Activated effector memory CD4-positive, alpha-beta T cell treated with Interleukin-2 at 50 U/mL for 16 hours (primary cell): ENCODE results near the gene MMP28.

Experiments used
- DNase-seq: peaks from one replicate; pipeline ENCODE4 v3.0.0-alpha.2; 2020

MMP28 gene, protein sequence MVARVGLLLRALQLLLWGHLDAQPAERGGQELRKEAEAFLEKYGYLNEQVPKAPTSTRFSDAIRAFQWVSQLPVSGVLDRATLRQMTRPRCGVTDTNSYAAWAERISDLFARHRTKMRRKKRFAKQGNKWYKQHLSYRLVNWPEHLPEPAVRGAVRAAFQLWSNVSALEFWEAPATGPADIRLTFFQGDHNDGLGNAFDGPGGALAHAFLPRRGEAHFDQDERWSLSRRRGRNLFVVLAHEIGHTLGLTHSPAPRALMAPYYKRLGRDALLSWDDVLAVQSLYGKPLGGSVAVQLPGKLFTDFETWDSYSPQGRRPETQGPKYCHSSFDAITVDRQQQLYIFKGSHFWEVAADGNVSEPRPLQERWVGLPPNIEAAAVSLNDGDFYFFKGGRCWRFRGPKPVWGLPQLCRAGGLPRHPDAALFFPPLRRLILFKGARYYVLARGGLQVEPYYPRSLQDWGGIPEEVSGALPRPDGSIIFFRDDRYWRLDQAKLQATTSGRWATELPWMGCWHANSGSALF

DNA sequence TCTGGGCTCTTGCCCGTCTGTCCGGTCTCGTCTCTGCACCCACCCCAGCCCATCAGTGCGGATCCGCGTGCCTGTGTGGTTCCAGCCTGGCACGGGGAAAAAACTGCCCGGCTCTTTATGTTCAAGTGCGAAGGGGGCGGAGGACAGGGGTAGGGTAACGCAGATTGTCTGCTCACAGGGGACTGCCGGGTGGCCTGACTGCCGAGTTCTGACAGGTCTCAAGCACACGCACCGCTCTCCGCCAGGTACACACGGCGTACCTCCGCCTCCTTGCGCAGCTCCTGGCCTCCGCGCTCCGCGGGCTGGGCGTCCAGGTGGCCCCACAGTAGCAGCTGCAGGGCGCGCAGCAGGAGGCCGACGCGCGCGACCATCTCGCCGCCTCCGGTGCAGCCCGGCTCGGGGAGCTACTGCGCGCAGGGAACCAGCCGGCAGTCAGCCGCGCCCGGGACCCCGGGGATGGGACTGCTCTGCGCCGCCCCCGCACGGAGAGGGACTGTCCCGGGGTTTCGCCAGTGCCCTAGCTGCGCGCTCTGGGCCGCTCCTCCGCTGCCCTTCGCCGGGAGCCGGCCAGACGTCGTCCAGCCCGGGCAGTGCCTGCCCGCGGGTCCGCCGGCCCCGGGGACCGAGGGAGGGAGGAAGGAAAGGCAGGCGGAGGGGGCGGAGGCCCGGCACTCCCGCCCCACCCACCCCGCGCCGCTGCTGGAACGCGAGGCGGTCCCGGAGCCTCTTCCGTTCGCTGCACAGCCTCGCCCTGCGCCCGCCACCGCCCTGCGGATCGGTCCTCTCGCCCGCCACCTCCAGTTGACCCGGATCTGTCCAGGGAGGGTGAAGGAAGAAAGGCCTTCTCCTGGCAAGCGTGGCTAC is at the start of gene MMP28:
Gene MMP28, minus strand, starts transcription at position 635 of the 864 bp plus-strand sequence. Its CDS starts 264 bp downstream, at position 371.
- DNase-seq = peak; percentile 11

DNA sequence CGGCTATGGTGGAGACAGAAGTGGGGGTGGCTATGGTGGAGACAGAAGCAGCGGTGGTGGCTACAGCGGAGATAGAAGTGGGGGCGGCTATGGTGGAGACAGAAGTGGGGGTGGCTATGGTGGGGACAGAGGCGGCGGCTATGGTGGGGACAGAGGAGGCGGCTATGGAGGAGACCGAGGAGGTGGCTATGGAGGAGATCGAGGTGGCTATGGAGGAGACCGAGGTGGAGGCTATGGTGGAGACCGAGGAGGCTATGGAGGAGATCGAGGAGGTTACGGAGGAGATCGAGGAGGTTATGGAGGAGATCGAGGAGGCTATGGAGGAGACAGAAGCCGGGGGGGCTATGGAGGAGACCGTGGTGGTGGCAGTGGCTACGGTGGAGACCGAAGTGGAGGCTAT is 49.1 kb upstream of the MMP28 start:
- no peak for DNase-seq

DNA sequence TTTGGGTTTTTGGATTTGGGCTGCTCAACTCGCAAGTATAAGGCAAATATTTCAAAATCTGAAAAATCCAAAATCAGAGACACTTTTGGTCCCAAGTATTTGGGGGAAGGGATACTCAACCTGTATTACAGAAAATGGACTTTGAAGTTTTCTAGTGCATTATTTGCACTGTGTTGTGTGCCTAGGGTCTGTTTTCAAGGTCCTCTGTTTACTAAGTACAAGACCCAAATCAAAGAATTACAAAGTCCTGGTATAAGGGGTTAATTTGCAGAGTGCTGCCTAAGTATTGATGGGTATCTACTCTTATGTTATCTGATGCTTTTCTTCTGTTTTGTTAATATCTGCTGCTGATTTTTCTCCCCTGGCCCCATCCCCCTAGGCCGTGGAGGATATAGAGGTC is 48.3 kb upstream of the MMP28 start:
- DNase-seq = no peak

DNA sequence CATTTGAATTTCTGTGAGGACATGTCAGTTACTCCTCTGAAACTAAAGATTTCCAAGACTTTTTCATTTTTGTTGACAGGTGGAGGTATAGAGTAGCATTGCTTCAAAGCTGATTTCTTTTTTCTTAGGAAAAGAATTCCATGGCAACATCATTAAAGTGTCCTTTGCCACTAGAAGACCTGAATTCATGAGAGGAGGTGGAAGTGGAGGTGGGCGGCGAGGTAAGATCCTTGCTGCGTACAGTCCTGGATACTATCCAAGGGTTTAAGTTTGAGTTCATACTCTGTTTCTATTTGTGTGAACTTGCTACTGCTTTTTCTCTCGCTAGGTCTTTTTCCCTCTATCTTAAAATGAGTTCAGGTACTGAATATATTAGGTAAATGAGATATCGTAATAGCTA is 46.8 kb upstream of the MMP28 start:
- no peak for DNase-seq

DNA sequence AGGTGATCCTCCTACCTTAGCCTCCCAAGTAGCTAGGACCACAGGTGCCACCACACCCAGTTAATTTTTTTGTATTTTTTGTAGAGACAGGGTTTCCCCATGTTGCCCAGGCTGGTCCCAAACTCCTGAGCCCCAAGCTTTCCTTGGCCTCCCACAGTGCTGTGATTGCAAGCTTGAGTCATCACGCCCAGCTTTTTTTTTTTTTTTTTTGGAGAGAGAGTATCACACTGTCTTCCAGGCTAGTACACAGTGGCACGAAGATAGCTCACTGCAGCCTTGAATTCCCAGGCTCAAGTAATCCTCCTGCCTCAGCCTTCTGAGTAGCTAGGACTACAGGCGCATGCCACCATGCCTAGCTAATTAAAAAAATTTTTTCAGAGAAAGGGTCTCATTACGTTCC is 46.1 kb upstream of the MMP28 start:
- DNase-seq = no peak

DNA sequence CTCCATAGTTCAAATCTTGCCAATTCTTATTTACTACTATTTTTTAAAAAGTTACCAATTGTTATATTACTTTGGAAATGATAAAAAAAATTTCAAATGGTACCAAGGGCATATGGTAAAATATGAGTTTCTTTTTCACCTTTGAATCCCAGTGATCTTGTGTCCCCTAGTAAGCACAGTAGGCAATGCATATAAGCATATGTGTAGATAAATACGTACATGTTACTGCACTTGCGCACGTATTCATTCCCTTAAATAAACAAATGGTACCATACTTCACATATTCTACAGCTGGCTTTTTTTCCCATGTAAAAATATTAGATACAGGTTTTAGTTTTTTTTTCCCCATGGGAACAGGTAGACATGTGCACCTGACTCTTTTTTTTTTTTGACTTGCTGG is 45.7 kb upstream of the MMP28 start:
- DNase-seq = no peak

DNA sequence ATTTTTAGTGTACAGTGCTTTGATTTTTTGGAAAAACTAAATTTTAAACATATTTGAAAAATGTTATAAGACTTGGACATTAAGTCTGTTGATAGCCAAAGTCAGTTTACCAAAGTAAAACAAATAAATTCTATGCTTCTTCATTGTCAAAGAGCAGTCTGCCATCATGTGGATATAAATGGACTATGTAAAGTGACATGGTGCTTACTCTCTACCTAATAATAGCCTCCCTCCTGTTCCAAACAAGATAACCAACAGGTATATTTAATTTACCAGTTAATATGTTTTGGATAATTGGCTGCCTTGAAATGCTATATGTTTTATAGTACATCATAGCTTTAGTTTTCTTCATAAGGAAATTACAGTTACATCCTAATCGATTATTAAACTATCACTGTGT is 29.8 kb upstream of the MMP28 start:
- no peak for DNase-seq

DNA sequence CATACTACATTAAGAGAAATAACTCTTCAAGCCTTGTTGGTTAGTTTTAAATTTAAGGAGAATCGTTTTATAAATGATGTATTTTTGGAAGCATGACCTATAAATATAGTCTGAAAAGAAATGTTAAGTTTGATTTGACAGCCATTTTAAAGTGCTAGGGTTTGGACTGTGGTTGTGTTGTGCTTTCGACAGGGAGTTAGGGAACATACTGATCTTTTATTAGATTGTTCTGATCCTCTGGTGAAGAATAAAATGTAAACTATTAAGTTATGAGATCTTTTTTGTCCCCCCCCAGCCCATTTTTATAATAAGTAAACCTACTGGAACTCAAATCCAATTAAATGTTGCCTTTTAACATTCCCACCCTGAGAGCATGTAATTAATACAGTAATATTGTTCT is 25.9 kb upstream of the MMP28 start:
- no peak for DNase-seq

DNA sequence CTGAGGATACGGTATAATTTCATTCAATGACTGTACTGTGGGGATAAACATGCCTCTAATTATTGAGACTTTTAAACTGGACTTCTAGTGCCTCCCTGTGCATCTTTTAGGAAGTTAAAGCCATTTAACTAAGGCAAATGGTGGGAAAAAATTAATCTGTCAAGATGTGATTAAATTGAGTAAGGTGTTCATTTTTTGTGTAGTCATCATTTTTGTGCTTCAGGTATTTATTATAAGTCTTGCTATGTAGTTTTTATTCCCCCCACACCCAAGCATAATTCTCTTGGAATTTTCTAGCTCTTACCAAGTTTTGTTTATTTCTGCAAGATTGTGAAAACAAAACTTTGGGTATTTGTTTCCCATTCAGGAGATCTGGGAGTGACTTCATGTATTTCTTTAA is 24.0 kb upstream of the MMP28 start:
- DNase-seq = no peak

DNA sequence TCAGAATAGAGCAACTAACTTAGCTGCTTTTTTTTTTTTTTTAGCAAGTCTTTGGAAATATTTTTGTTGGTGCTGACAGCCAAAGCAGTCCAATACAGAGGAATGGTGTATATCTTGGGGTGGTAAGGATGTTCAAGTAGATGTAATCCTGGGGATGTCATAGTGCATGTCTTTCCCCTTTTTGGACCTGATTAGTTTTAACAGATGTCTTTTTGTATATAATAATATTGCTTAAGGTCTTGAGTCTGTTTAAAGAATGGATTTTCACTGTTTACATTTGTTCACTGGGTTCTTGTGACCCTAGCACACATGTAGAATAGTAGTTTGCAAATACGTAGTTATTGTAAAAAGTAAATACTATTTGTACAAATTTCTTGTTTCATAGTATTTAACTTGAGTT is 21.8 kb upstream of the MMP28 start:
- no peak for DNase-seq

DNA sequence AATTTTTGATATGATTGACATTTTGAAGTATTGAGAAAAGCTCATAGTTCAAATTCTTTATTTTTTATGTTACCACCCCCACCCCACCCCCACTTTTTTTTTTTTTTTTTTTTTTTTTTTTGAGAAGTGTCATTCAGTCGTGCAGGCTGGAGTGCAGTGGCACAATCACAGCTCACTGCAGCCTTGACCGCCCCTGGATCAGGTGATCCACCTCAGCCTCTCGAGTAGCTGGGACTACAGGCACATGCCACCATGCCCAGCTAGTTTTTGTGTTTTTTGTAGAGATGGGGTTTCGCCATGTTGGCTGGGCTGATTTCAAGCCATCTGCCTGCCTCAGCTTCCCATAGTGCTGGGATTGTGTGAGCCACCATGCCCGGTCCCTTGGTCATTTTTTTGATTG is 21.3 kb upstream of the MMP28 start:
- DNase-seq = no peak

DNA sequence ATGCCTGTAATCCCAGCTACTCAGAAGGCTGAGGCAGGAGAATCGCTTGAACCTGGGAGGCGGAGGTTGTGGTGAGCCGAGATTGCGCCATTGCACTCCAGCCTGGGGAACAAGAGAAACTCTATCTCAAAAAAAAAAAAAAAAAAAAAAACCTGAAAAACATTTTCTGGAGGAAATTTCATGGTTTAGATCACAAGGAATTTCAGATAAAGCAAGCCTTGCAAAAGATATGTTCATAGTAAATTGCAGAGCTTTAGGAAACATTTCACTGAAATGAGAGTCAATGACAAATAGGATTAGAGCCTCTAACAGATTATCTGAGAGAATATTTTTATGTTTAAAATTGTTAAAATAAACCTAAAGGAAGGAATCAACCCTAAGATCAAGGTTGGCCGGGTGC is 17.0 kb upstream of the MMP28 start:
- DNase-seq = no peak

DNA sequence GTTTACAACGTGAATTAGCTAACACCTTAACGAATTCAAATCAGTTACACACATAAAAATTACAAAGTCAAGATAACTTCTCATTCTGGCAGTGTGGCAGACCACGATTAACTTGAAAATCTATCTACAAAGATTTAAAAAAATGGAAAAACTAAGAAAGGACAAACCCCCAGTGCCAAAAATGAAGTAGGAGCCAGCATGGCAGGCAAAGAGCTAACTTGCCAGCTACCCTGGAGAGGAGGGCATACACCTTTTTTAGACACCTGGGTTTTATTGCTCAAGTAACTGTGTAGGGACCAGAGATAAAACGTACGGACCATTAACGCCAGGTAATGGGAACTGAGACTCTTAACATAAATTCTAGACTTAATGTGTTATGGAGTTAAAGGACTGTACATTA is 16.3 kb upstream of the MMP28 start:
- no peak for DNase-seq

DNA sequence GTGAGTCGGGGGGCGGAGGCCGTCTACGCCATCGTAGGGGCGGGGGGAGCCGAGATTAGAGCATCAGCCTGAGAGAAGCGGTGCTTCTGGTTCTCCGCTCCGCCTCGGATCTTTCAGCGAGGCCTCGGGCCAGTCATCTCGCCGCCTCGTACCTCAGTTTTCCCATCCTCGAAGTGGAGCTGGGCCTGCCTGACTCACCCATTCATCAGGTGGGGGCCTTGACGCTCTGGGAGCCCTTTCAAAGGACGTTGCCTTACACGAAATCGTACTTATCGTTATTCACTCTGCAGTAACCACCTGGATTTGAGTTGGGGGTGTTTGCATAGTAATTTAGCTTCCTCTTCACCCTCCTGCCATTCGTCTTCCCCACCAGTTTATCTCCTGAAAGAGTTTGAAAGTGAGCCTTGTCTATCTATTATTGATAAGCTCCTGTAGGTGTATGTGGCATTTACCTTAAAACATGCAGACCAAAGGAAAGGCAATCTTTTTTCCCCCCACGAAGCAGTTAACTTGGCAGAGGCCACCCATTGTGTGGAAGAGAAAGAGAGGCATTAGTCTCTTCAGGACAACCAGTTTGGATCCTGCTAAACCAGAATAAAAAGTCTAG is 14.5 kb upstream of the MMP28 start:
- DNase-seq = no peak

DNA sequence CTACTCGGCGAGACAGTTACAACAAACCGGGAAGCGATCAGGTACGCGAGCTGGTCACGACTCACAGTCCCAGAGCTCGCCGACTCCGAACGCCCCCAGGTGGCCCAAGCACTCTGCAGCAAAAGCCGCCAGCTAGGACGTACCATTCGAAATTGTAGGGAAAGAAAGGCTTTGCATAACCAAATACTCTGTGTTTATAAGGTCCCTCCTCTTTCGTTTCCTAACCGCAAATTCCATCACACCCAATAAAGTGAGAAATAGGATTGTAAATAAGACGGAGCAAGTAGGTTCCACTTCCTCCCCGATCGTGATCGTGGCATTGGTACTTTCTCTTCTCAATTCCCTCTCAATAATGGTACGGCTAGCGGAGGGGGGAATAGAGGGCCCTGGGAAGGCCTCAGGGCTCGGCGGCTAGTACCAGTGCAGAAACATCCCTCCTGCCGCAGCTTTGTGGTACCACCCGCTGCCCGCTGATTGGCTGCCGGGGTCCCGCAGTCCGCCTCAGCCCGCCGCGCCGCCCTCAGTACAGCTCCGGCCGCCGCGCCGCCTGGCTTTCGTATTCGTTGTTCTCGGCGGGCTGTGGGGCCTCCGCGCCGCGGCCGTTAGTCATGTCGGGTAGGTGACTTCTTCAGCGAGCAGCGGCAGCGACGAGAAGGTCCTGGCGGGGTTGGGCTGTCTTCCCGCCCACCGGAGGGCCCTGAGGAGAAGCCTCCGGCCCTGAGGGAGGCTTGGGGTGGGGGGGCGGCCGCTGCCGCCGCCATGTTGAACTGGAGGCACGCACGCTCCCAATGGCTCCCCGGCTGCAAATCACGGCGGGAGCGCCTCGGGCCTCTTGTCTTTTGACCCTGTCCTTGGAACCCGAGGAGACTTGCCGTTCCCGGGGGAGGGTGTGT is 13.8 kb upstream of the MMP28 start, which contains the start of gene TAF15:
Gene TAF15, plus strand, starts transcription at position 523 of the 893 bp plus-strand sequence. Its CDS starts 86 bp downstream, at position 609.
- peak; percentile 92 for DNase-seq

DNA sequence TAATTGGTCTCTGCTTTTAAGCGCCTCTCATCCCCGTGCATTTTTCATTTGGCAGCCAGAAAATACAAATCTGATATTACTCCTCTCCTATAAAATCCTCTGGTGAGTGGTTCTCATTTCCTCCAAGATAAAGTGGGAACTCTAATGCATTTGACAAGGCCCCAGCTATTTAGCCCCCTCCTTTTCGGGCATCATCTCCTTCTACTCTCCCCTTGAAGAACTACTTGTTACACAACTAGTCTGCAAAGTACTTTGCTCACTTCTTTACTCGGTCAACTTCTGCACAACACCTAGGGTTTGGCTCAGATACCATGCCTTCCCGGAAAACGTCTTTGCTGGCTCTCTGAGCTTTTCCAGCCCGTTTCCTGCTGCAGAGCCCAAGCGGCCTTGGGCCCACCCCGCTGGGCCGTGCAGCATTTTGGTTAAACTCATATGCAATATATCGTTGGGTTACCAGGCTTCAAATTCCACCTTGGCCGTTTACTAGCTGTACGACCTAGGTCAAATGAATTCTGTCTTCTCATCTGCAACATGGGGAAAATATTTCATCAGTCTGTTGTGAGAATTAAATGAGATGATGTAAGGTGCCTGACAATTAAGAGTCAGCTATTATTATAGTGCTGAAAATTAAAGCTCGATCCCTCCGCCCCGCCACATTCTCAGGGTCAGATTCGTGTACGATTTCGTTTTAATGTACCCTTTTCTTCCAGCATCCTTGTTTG is 13.0 kb upstream of the MMP28 start:
- DNase-seq = peak; percentile 9

DNA sequence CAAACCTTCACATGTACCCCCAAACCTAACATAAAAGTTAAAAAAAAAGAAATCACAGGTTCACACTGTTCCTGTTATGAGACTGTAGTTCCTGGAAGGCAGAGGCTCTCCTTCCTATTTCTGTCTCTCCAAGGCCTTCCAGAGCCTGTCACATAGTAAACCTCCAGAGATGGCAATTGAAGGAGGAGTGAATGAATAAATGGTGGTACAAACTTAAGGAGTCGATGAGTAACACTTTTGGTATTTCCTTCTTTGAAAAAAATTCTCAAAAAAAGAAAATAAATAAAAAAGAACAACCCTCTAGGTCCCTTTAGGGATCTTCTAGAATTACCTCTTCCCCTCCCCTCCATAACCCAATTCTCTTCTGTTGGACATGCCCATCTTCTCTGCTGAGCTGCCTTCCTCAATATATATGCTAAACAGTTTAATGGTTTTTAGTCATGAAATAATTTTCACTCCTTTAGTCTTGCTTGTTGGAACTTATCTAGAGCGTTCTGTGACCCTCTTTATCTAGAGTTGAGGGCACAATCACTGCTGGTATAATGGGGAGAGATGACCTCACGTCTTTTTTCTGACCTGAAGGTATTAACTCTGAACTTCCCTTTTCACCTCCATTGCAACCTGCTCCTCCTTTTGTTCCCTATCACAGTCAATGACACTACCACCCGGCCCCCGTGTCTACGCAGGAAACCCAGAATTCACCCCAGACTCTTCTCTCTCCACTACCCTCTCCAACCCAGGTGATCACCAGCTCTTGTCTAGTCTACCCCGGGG is 12.1 kb upstream of the MMP28 start:
- DNase-seq = no peak

DNA sequence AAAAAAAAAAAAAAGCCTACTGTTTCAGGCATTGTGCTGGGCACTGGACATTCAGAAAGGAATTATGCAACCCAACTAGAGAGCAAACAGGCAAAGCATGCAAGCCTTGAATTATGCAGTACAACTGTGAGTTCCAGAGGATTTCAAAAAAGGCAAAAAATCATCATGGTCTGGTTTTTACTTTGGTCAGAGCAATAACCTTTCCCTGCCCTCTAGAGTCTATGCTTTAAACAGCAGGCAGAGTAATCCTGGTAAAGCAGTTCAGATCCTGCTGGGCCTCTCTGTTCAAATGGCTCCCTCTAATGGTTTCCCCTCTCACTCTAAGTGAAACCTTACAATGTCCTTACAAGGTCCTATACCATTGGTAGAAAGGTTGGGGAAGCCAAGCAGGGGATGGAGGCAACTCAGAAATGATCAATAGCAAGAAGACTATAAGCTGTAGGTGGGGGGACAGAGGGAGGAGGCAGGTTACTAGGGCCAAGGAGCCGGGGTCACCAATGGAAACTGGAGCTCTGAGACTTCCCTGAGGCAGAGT is 9.3 kb upstream of the MMP28 start:
- no peak for DNase-seq

DNA sequence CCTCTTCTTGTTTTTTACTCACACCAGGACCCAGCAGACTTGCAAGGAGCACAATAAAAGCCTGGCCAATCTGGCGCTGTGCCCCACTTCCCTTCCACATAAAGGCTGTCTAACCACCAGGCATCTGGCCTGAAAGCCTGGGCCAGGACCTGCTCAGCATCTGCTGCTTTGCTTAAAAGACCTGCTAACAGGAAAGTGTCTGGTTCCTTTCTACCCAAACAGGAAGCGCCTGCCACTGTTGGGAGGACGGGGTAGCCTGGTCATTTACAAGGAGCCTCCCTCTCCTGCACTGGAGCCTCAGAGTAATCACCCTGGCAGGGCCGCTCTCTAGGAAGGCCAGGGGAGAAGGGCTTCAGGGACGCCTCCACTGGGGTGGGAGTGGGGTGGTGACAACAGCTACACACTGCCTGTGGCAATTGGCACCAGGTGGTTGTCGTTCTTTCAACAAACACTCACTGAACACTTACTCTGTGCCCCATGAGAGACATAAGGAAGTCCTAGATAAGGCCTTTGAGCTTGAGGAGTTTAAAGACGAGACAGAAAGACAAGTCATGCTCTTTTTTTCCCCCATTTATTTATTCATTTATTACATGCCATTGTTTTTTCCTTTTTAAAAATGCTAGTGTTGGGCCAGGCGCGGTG is 6.3 kb upstream of the MMP28 start:
- no peak for DNase-seq

DNA sequence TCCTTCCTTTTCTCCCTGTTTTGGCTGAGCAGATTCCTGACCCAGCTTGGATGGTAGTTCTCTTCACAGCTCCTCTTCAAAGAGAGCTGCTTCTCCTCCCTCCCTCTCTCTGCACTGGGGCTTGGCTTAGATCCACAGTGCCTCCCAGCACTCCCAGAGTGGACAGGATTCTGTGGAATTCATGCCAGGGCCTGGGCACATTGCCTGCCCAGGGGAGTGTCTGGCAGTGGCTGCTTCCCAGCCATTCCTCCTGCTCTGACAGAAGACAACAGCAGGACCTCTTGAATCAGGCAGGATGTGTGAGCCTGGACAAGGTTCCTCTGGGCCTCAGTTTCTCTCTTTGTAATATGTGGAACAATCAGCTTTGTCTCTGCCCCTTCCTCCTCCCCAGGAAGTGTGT is 4.5 kb upstream of the MMP28 start:
- no peak for DNase-seq
